HK-2 (cell line): ENCODE measurements around the gene PLEKHA8.

Experiments used
- DNase-seq: peaks from one replicate; pipeline ENCODE4 v3.0.0-alpha.2; 2018; ENCODE audit not compliant: unreplicated experiment

The PLEKHA8 gene

GRCh38 chr7:30168835-30169573, 140.8 kb downstream of the PLEKHA8 start:
- DNase-seq, result no peak

GRCh38 chr7:30169579-30169978, 141.4 kb downstream of the PLEKHA8 start:
- DNase-seq, result no peak

DNA sequence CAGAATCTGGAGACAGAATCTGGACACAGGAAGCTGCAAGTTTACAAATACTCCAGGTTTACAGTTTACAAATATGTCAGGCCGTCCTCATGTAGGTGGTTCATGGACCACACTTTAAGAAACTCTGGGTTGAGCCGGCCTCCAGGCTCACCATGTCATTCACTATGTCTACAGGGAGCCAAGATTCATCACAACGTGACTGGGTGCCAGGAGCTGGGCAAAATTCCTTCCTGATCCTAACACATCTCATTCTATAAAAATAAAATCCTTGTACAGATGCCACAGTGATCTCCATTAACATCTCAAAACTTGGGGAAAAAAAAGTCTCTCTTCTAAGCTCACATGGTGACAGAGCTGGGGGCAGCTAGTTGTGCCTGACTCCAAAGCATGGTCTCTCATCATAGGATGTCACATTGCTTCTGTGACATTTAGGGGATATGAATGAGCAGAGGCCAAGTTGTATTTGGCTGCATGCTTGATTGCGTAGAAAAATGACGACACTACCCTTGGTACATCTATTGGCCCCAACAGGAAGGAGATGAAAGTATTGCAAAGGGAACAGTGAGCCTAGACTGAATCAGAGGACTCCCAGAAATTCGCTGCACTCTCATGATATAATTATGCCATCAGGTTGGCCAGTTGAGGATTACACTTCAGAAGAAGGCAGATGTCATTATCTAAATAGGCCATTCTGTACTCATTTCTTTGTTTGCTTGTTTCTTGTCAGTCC, 142.4 kb downstream of the PLEKHA8 start:
- no peak for DNase-seq

- DNase-seq, result no peak
These were observed 143.7 kb downstream of the PLEKHA8 start for GRCh38 chr7:30171766-30172447.

- no peak for DNase-seq
These were observed 144.2 kb downstream of the PLEKHA8 start for GRCh38 chr7:30172451-30172850.

- DNase-seq, result no peak
These were observed 145.1 kb downstream of the PLEKHA8 start for GRCh38 chr7:30173058-30173897.

DNA sequence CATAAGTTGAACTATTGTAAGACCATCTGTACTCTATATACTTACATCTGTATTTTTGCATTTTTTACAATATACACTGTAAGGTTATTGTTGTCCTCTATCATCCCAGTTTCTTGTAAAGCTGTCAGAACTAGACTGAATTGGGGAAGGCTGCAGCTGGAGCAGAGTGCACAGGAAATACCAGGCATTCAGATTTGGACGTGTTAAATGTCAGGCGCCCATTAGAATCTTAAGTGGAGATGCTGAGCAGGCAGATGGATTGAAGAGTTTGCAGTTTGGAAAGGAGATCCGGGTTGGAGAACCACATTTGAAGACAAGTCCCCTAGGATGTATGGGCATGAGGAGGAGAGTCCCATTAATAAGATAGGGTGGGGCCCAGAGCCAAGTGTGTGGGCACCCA, 147.0 kb downstream of the PLEKHA8 start:
- no peak for DNase-seq

DNA sequence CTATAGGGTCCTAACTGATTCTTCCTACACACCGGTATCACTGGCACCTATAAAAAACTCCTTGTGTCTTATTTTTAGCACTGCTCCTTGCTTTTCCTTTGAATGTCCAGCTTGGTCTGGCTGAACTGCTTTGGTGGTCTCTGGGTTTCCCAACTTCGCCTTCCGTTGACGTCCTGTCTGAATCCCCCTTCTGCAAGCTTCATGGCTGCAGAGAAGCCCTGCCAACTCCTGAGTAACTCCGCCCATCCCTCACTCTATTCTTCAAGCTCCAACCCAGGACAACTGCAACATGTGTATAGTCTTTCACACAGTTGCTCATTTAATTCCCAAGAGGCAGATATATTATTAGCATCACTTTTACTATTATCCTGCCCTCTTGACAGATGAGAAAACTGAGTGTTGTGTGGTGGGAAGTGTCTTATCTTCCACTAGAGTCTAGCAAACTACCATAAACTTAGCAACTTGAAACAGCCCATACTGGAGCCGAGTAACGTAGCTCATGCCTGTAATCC, 147.5 kb downstream of the PLEKHA8 start:
- no peak for DNase-seq

DNA sequence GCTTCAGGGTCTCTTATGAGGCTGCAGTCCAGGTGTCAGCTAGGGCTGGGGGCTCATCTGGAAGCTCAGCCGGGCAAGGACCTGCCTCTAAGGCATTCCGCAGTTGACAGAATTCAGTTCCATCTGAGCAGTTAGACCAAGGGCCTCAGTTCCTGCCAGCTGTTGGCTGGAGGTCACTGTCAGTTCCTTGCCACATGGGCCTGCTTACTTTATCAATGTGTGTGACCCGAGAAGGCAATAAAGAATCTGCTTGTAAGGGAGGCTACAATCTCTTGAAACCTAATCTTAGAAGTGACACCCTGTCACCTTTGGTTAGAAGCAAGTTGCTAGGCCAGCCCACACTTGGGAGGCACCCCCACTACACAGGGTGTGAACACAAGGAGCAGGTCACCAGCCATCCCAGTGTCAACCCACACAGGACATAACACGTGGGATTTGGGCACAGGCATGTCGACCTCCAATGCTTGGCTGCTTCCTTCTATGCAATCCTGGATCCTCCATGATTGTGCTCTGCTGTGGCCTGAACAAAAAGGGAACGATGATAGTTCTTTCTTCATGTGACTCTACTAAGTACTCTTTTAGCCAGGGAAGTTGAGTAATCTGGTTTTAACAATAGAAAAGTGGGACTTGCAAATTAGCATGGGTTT, 148.4 kb downstream of the PLEKHA8 start:
- DNase-seq, result no peak

- no peak for DNase-seq
These were observed 149.0 kb downstream of the PLEKHA8 start for GRCh38 chr7:30177186-30177585.

DNA sequence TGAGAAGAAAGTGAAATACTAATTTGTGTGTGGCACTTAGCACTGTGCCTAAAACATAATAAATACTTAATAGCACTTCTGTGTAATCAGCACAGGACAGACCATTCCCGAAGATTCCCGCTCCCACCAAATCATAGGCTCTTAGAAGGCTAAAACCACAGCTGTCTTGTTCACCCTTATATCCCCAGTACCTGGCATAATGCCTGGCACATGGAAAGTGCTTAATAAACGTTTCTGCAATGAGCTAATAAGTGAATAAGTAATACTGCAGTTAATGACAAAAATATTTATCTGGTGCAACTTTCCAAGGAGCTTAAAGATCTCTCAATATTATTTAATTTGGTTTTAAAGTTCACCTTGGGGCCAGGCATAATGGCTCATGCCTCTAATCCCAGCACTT, 149.8 kb downstream of the PLEKHA8 start:
- DNase-seq, result no peak

- DNase-seq, result no peak
These were observed 150.7 kb downstream of the PLEKHA8 start for GRCh38 chr7:30178748-30179436.
